Measurements from ENCODE around the gene ADGRB2.

- TF ChIP-seq POLR2A (IDR thresholded peaks at IDR 0.05) = no peak
- TF ChIP-seq, protein P1, sequence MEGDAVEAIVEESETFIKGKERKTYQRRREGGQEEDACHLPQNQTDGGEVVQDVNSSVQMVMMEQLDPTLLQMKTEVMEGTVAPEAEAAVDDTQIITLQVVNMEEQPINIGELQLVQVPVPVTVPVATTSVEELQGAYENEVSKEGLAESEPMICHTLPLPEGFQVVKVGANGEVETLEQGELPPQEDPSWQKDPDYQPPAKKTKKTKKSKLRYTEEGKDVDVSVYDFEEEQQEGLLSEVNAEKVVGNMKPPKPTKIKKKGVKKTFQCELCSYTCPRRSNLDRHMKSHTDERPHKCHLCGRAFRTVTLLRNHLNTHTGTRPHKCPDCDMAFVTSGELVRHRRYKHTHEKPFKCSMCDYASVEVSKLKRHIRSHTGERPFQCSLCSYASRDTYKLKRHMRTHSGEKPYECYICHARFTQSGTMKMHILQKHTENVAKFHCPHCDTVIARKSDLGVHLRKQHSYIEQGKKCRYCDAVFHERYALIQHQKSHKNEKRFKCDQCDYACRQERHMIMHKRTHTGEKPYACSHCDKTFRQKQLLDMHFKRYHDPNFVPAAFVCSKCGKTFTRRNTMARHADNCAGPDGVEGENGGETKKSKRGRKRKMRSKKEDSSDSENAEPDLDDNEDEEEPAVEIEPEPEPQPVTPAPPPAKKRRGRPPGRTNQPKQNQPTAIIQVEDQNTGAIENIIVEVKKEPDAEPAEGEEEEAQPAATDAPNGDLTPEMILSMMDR (IDR thresholded peaks at IDR 0.05) = no peak
These were observed 28.4 kb upstream of the ADGRB2 start for GRCh38 chr1:31792541-31792940.
